Measurements from ENCODE around the gene MAPKBP1. TPM values are rescaled to one million over a fixed set of nuclear protein-coding genes. Genes with fewer than 3 reads are reported as not detected.

Gene MAPKBP1
- total and polyA plus RNA-seq, 2 of the 4 experiments (the other 2 are of a cell fraction) = 12.5 to 15.3 TPM

DNA sequence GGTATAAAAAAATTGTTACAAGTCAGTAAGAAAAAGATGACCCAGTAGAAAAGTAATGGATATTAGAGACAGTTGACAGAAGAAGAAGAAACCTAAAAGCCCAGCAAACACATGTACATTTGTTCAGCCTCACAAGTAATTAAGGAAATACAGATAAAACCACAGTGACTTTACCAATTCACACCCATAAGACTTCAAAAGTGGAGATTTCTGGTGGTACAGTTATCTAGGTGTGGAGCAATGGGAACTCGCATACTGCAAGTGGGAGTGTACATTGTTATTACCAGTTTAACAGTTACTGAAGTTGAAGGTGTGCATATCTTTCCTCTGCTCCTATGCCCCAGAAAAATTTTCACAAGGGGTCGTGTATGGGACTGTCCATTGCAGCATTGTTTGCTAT lies 18.1 kb upstream of the MAPKBP1 start:
- TF ChIP-seq POLR2A (IDR thresholded peaks at IDR 0.05; ENCODE audit: low read depth, low read length) = no peak
- TF ChIP-seq NFE2L2 (IDR thresholded peaks at IDR 0.05; ENCODE audit: low read depth, low read length) = no peak
- TF ChIP-seq MAZ (IDR thresholded peaks at IDR 0.05; ENCODE audit: borderline replicate concordance, low read depth, low read length) = no peak
- TF ChIP-seq, protein P1, sequence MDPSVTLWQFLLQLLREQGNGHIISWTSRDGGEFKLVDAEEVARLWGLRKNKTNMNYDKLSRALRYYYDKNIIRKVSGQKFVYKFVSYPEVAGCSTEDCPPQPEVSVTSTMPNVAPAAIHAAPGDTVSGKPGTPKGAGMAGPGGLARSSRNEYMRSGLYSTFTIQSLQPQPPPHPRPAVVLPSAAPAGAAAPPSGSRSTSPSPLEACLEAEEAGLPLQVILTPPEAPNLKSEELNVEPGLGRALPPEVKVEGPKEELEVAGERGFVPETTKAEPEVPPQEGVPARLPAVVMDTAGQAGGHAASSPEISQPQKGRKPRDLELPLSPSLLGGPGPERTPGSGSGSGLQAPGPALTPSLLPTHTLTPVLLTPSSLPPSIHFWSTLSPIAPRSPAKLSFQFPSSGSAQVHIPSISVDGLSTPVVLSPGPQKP (IDR thresholded peaks at IDR 0.05; ENCODE audit: borderline replicate concordance, low read depth, low read length) = no peak
- no peak for TF ChIP-seq FOS (IDR thresholded peaks at IDR 0.05; ENCODE audit: low read depth, low read length)
- TF ChIP-seq SMC3 (IDR thresholded peaks at IDR 0.05; ENCODE audit: low read depth, low read length) = no peak
- no peak for TF ChIP-seq RAD21 (IDR thresholded peaks at IDR 0.05; ENCODE audit: low read length)
- no peak for TF ChIP-seq CEBPB (IDR thresholded peaks at IDR 0.05; ENCODE audit: low read depth, low read length)
- TF ChIP-seq USF2 (IDR thresholded peaks at IDR 0.05; ENCODE audit: low read depth, low read length) = no peak
- TF ChIP-seq MAFK (IDR thresholded peaks at IDR 0.05; ENCODE audit: low read depth, low read length) = no peak
- TF ChIP-seq, protein P2, sequence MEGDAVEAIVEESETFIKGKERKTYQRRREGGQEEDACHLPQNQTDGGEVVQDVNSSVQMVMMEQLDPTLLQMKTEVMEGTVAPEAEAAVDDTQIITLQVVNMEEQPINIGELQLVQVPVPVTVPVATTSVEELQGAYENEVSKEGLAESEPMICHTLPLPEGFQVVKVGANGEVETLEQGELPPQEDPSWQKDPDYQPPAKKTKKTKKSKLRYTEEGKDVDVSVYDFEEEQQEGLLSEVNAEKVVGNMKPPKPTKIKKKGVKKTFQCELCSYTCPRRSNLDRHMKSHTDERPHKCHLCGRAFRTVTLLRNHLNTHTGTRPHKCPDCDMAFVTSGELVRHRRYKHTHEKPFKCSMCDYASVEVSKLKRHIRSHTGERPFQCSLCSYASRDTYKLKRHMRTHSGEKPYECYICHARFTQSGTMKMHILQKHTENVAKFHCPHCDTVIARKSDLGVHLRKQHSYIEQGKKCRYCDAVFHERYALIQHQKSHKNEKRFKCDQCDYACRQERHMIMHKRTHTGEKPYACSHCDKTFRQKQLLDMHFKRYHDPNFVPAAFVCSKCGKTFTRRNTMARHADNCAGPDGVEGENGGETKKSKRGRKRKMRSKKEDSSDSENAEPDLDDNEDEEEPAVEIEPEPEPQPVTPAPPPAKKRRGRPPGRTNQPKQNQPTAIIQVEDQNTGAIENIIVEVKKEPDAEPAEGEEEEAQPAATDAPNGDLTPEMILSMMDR (conservative IDR thresholded peaks at IDR 0.05; ENCODE audit: low read depth, low read length) = no peak
- no peak for TF ChIP-seq RCOR1 (IDR thresholded peaks at IDR 0.05; ENCODE audit: insufficient replicate concordance, low read length)
- no peak for TF ChIP-seq RFX5 (IDR thresholded peaks at IDR 0.05; ENCODE audit: low read depth, low read length)
- no peak for TF ChIP-seq BHLHE40 (IDR thresholded peaks at IDR 0.05; ENCODE audit: low read depth, low read length)
- TF ChIP-seq CHD1 (IDR thresholded peaks at IDR 0.05; ENCODE audit: low read depth, low read length) = no peak
- TF ChIP-seq MXI1 (IDR thresholded peaks at IDR 0.05; ENCODE audit: borderline replicate concordance, low read depth, low read length) = no peak
- H4K20me1 ChIP-seq (ENCODE audit: insufficient read depth, low read length) = no peaks in the 10 kb centered on the region
- ChIA-PET POLR2A (ENCODE audit: unreplicated experiment) (no interaction called here), CTCF (no interaction called here)
- no peaks in the 10 kb centered on the region for H3K27me3 ChIP-seq (ENCODE audit: control insufficient read depth, insufficient read depth, low read length)
- H3K36me3 ChIP-seq (ENCODE audit: control insufficient read depth, insufficient read depth, low read length) = peaks cover 9% of the 10 kb centered on the region; the same call in 1 of the 2 replicates
- no peak overlapping the region for H3K4me3 ChIP-seq (ENCODE audit: insufficient read depth, low read depth, low read length)
- DNase-seq (no peak), ATAC-seq (ENCODE audit: low read depth) (no peak)
- no peaks in the 10 kb centered on the region for H3K4me1 ChIP-seq (ENCODE audit: control insufficient read depth, insufficient read depth, low read length)
- no peak overlapping the region for H3K23ac ChIP-seq (ENCODE audit: low read depth, low read length)
- no peaks in the 10 kb centered on the region for H3K9me3 ChIP-seq (ENCODE audit: control insufficient read depth, insufficient read depth, low read length)
- no peak overlapping the region for H4K5ac ChIP-seq (ENCODE audit: low read depth, low read length)
- H3K79me1 ChIP-seq (ENCODE audit: low read depth in 1 of 2, low read length in 2 of 2) = peaks cover 2 to 8% of the 10 kb centered on the region in 2 experiments; a peak in 3 of 4 replicates
- H3K9me1 ChIP-seq (ENCODE audit: insufficient read depth, low read length) = no peaks in the 10 kb centered on the region
- intact Hi-C loops (cut with micrococcal nuclease) (no loop called here), in situ Hi-C loops (cut with MboI; ENCODE audit: low sequenced_read_pairs) (no loop called here), dilution Hi-C loops (cut with HindIII; ENCODE audit: low sequenced_read_pairs, unreplicated experiment) (no loop called here)
- H4K91ac ChIP-seq (ENCODE audit: insufficient read depth, low read depth, low read length) = no peak overlapping the region
- no peak overlapping the region for H3K9ac ChIP-seq (ENCODE audit: low read depth, low read length)
- H2AFZ ChIP-seq (replicated peaks; ENCODE audit: low read length, poor library complexity) = no peak overlapping the region
- H3K56ac ChIP-seq (ENCODE audit: extremely low read depth, insufficient read depth, low read length) = no peak overlapping the region
- no peak overlapping the region for H2AK9ac ChIP-seq (replicated peaks; ENCODE audit: low read depth, low read length, poor library complexity)
- H3K27ac ChIP-seq (ENCODE audit: insufficient read depth, low read length) = no peak overlapping the region
- no peak overlapping the region for H2BK20ac ChIP-seq (ENCODE audit: low read depth, low read length)
- no peak overlapping the region for H3K4ac ChIP-seq (ENCODE audit: low read depth, low read length)
- H3K18ac ChIP-seq (ENCODE audit: low read depth, low read length) = no peak overlapping the region
- H2BK15ac ChIP-seq (ENCODE audit: low read depth, low read length) = no peak overlapping the region
- H4K8ac ChIP-seq (ENCODE audit: low read depth in 2 of 2, low read length in 2 of 2) = no peak overlapping the region
- no peak overlapping the region for H2BK120ac ChIP-seq (ENCODE audit: low read depth, low read length)
- H2AK5ac ChIP-seq (ENCODE audit: low read depth, low read length) = no peak overlapping the region
- no peak overlapping the region for H3K4me2 ChIP-seq (ENCODE audit: low read depth, low read length)
- no TSS peak for BruUV-seq (replicated peaks)
- no peak overlapping the region for H2BK5ac ChIP-seq (ENCODE audit: low read depth, low read length, poor library complexity, severe bottlenecking)
- no CpG with 5 or more reads among the region's 2 CpGs for WGBS, 2 experiments (ENCODE audit: extremely low coverage in 2 of 2, insufficient read length in 1 of 2)
- H3K14ac ChIP-seq (replicated peaks; ENCODE audit: low read depth, low read length) = no peak overlapping the region
